HFFc6 (cell line): ENCODE measurements around the gene SNIP1. TPM values are rescaled to one million over a fixed set of nuclear protein-coding genes. Genes with fewer than 3 reads are reported as not detected.
"Not testable (repeated sequence)": the region's sequence is repeated elsewhere in the genome, so short reads cannot be mapped to it uniquely, and the experiment has no call there.

Experiments
- DNase-seq: peaks from one replicate; pipeline ENCODE4 v3.0.0-alpha.2; 2018
- H3K27ac Mint-ChIP-seq: 2 replicates; pipeline ENCODE4 v1.8.0; 2020; ENCODE audit warnings: mild to moderate bottlenecking, mixed read lengths
- H3K27me3 Mint-ChIP-seq: 2 replicates; pipeline ENCODE4 v1.8.0; 2021; ENCODE audit warnings: mild to moderate bottlenecking, moderate library complexity, mixed read lengths; ENCODE audit not compliant: insufficient read depth
- H3K36me3 Mint-ChIP-seq: 2 replicates; pipeline ENCODE4 v1.8.0; 2021; ENCODE audit warnings: low read depth, mixed read lengths
- H3K4me1 Mint-ChIP-seq: 2 replicates; pipeline ENCODE4 v1.8.0; 2020; ENCODE audit warnings: low read depth, mixed read lengths
- H3K4me3 Mint-ChIP-seq: 2 replicates; pipeline ENCODE4 v1.8.0; 2020; ENCODE audit warnings: mild to moderate bottlenecking, moderate library complexity, mixed read lengths
- H3K9me3 Mint-ChIP-seq: 2 replicates; pipeline ENCODE4 v1.8.0; 2020; ENCODE audit warnings: mild to moderate bottlenecking, mixed read lengths
- total RNA-seq, 6 experiments: library from RNA; stranded (reverse); fragmentation: NEBNext Ultra II Directional; extraction: Animal tissue kit (Norgen Biotek cat#: 25700); gene quantifications; 2 replicates in 1 of 6; 3 replicates in 5 of 6; pipeline ENCODE4 v1.2.3, GENCODE V29; 2021
- TF ChIP-seq, protein P1 (sequence below): fragments of 200-600 bp; sonication (generic); IDR thresholded peaks from 2 replicates; pipeline ENCODE4 v1.5.0; 2021; ENCODE audit warnings: antibody characterized with exemption, mild to moderate bottlenecking

Gene SNIP1
- total RNA-seq, 6 experiments from 2014 or later = 15.7 to 19.3 (median 18.0) TPM

- H3K4me3 Mint-ChIP-seq = no peak overlapping the region
Measured at GRCh38 chr1:37561133-37562132, 7.3 kb upstream of the SNIP1 start.

GRCh38 chr1:37560401-37561132 lies 6.5 kb upstream of the SNIP1 start:
- Mint-ChIP-seq H3K4me1 (peaks cover 17% of the 10 kb centered on the region), H3K36me3 (peaks cover 7% of the 10 kb centered on the region), H3K9me3 (no peaks in the 10 kb centered on the region), H3K4me3 (no peak overlapping the region), H3K27ac (no peak overlapping the region), H3K27me3 (no peaks in the 10 kb centered on the region)
- no peak for DNase-seq
- TF ChIP-seq, protein P1, sequence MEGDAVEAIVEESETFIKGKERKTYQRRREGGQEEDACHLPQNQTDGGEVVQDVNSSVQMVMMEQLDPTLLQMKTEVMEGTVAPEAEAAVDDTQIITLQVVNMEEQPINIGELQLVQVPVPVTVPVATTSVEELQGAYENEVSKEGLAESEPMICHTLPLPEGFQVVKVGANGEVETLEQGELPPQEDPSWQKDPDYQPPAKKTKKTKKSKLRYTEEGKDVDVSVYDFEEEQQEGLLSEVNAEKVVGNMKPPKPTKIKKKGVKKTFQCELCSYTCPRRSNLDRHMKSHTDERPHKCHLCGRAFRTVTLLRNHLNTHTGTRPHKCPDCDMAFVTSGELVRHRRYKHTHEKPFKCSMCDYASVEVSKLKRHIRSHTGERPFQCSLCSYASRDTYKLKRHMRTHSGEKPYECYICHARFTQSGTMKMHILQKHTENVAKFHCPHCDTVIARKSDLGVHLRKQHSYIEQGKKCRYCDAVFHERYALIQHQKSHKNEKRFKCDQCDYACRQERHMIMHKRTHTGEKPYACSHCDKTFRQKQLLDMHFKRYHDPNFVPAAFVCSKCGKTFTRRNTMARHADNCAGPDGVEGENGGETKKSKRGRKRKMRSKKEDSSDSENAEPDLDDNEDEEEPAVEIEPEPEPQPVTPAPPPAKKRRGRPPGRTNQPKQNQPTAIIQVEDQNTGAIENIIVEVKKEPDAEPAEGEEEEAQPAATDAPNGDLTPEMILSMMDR = no peak

More at GRCh38 chr1:37561133-37562132, 7.3 kb upstream of the SNIP1 start:
- DNase-seq = peak; percentile 40
- TF ChIP-seq, protein P1 = peak; percentile 81
- Mint-ChIP-seq H3K4me1 (peaks cover 13% of the 10 kb centered on the region), H3K27me3 (no peaks in the 10 kb centered on the region), H3K9me3 (no peaks in the 10 kb centered on the region), H3K36me3 (peaks cover 13% of the 10 kb centered on the region), H3K27ac (peak overlapping the region; percentile 65; the same call in 1 of the 2 replicates)

DNA sequence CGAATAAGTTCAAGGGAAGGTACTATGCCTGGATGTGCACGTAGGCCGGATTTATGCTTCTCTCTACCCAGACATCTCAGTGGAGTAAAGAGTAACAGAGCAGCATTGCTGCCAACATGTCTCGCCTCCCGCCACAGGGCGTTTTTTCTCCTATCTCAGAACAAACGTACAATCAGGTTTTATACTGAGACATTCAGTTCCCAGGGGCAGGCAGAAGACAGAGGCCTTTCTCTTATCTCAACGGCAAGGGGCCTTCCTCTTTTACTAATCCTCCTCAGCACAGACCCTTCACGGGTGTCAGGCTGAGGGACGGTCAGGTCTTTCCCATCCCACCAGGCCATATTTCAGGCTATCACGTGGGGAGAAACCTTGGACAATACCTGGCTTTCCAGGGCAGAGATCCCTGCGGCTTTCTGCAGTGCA lies 5.9 kb upstream of the SNIP1 start:
- H3K27me3 Mint-ChIP-seq, H3K27ac Mint-ChIP-seq, H3K9me3 Mint-ChIP-seq, DNase-seq, H3K36me3 Mint-ChIP-seq, H3K4me3 Mint-ChIP-seq: not testable (repeated sequence)
- H3K4me1 Mint-ChIP-seq = peaks cover 17% of the 10 kb centered on the region

- Mint-ChIP-seq H3K27me3 (peaks cover 2% of the 10 kb centered on the region; the same call in 1 of the 2 replicates), H3K4me3 (no peak overlapping the region), H3K36me3 (peaks cover 7% of the 10 kb centered on the region), H3K9me3 (peaks cover 4% of the 10 kb centered on the region; the same call in 1 of the 2 replicates), H3K27ac (no peak overlapping the region), H3K4me1 (peaks cover 17% of the 10 kb centered on the region)
- TF ChIP-seq, protein P1 = no peak
- no peak for DNase-seq
Measured at GRCh38 chr1:37559080-37559479, 5.0 kb upstream of the SNIP1 start.

GRCh38 chr1:37558411-37558810 lies 4.3 kb upstream of the SNIP1 start:
- TF ChIP-seq, protein P1 = no peak
- no peak for DNase-seq
- H3K36me3 Mint-ChIP-seq = peaks cover 12% of the 10 kb centered on the region
- H3K27me3 Mint-ChIP-seq = peaks cover 4% of the 10 kb centered on the region; the same call in 1 of the 2 replicates
- H3K4me1 Mint-ChIP-seq = peaks cover 19% of the 10 kb centered on the region
- no peak overlapping the region for H3K4me3 Mint-ChIP-seq
- H3K27ac Mint-ChIP-seq = peak overlapping the region; percentile 15
- peaks cover 4% of the 10 kb centered on the region; the same call in 1 of the 2 replicates for H3K9me3 Mint-ChIP-seq
